Endodermal cell (in vitro differentiated cells): ENCODE measurements around the gene DDO. TPM values are rescaled to one million over a fixed set of nuclear protein-coding genes. Genes with fewer than 3 reads are reported as not detected.

Experiments used
- DNase-seq: peaks from one replicate; pipeline ENCODE4 v3.0.0-alpha.2; 2017
- H3K27ac ChIP-seq: 2 replicates; pipeline ENCODE4 v1.5.1; 2013; ENCODE audit warnings: mild to moderate bottlenecking, low read depth, low read length, moderate library complexity
- H3K27me3 ChIP-seq: 2 replicates; pipeline ENCODE4 v1.6.1; 2013; ENCODE audit warnings: mild to moderate bottlenecking, low read length, moderate library complexity; ENCODE audit not compliant: insufficient read depth, control insufficient read depth, poor library complexity, severe bottlenecking
- H3K36me3 ChIP-seq: 2 replicates; pipeline ENCODE4 v1.7.0; 2013; ENCODE audit warnings: mild to moderate bottlenecking, low read length, moderate library complexity; ENCODE audit not compliant: control insufficient read depth, insufficient read depth
- H3K4me1 ChIP-seq: one replicate; pipeline ENCODE4 v1.7.0; 2013; ENCODE audit warnings: low read length; ENCODE audit not compliant: control insufficient read depth, insufficient read depth
- H3K4me3 ChIP-seq: 2 replicates; pipeline ENCODE4 v1.5.1; 2013; ENCODE audit warnings: mild to moderate bottlenecking, low read length, moderate library complexity
- H3K9ac ChIP-seq: 2 replicates; pipeline ENCODE4 v1.6.1; 2013; ENCODE audit warnings: mild to moderate bottlenecking, low read length, moderate library complexity; ENCODE audit not compliant: poor library complexity, severe bottlenecking; ENCODE audit errors: extremely low read depth
- H3K9me3 ChIP-seq: 2 replicates; pipeline ENCODE4 v1.6.1; 2013; ENCODE audit warnings: mild to moderate bottlenecking, low read length, moderate library complexity; ENCODE audit not compliant: control insufficient read depth
- H3K27ac Mint-ChIP-seq: 2 replicates; pipeline ENCODE4 v1.8.0; 2020; ENCODE audit warnings: mixed read lengths
- H3K27me3 Mint-ChIP-seq: 2 replicates; pipeline ENCODE4 v1.8.0; 2021; ENCODE audit warnings: mild to moderate bottlenecking, mixed read lengths; ENCODE audit not compliant: insufficient read depth
- H3K36me3 Mint-ChIP-seq: 2 replicates; pipeline ENCODE4 v1.8.0; 2020; ENCODE audit warnings: low read depth, mixed read lengths
- H3K4me1 Mint-ChIP-seq: 2 replicates; pipeline ENCODE4 v1.8.0; 2020; ENCODE audit warnings: mixed read lengths
- H3K4me3 Mint-ChIP-seq: 2 replicates; pipeline ENCODE4 v1.8.0; 2020; ENCODE audit warnings: mild to moderate bottlenecking, moderate library complexity, mixed read lengths
- H3K9me3 Mint-ChIP-seq: 2 replicates; pipeline ENCODE4 v1.8.0; 2020; ENCODE audit warnings: mild to moderate bottlenecking, mixed read lengths
- CTCF ChIP-seq: fragments of 200-600 bp; sonication (generic); conservative IDR thresholded peaks from 2 replicates; pipeline ENCODE4 v1.5.0; 2021; ENCODE audit warnings: antibody characterized with exemption, mild to moderate bottlenecking
- WGBS, 2 experiments: methylation state at CpG; one replicate each; pipeline versions ENCODE4 v1.1.5 to v1.1.7; 2013; ENCODE audit warnings: missing lambda C conversion rate in 2 of 2, mixed read lengths in 1 of 2; ENCODE audit not compliant: insufficient coverage in 1 of 2, insufficient read length in 1 of 2; 5-methylcytosine and 5-hydroxymethylcytosine counted together
- total RNA-seq, 2 donors: library from RNA; stranded (reverse); fragmentation: NEBNext Ultra II Directional in 1 of 2; extraction: Animal tissue kit (Norgen Biotek cat#: 25700) in 1 of 2; gene quantifications; 2 replicates in 1 of 2; 3 replicates in 1 of 2; pipeline ENCODE4 v1.2.1, GENCODE V29; 2021

Gene DDO
- total RNA-seq, 2 donors from 2014 or later, result not detected

GRCh38 chr6:110355727-110356126 lies 59.6 kb downstream of the DDO start:
- Mint-ChIP-seq H3K4me1 (peaks cover 32% of the 10 kb centered on the region), H3K36me3 (no peaks in the 10 kb centered on the region), H3K27ac (no peak overlapping the region), H3K27me3 (peaks cover 39% of the 10 kb centered on the region), H3K4me3 (no peak overlapping the region), H3K9me3 (no peaks in the 10 kb centered on the region)
- WGBS, 2 experiments, result 40 to 52% methylated on average over 2 of the region's 2 CpGs
- peaks cover 28% of the 10 kb centered on the region for H3K27me3 ChIP-seq
- TF ChIP-seq CTCF, result no peak
- H3K36me3 ChIP-seq, result no peaks in the 10 kb centered on the region
- H3K4me3 ChIP-seq, result no peak overlapping the region
- peak overlapping the region; percentile 85 for H3K27ac ChIP-seq
- no peak overlapping the region for H3K9ac ChIP-seq
- peaks cover 6% of the 10 kb centered on the region for H3K4me1 ChIP-seq
- DNase-seq, result peak; percentile 84
- H3K9me3 ChIP-seq, result no peaks in the 10 kb centered on the region

DNA sequence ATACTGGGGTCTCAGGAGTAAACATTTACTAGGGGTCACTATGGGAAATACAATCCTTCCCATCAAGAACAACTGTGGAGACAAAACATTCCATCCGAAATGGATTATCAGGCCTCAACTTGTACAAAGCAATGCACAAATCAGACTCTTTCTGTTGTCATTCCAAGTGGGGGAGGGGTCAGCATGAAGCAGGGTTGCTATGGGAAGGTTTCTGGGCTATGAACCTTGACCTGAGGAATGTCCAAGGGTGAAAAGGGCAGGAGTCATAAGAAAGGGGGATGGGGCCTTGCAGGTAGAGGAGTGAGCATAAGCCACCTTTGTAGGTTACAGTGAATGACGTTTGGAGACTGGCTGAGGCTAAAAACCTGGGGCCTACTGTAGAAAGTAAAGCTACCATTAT lies 60.4 kb downstream of the DDO start:
- no peak overlapping the region for H3K4me3 ChIP-seq
- peak overlapping the region; percentile 85 for H3K27ac ChIP-seq
- Mint-ChIP-seq H3K4me1 (peaks cover 32% of the 10 kb centered on the region), H3K27ac (no peak overlapping the region), H3K27me3 (peaks cover 33% of the 10 kb centered on the region), H3K9me3 (no peaks in the 10 kb centered on the region), H3K36me3 (no peaks in the 10 kb centered on the region), H3K4me3 (no peak overlapping the region)
- 44 to 75% methylated on average over 1 to 2 of the region's 2 CpGs for WGBS, 2 experiments
- DNase-seq, result no peak
- H3K4me1 ChIP-seq, result peaks cover 6% of the 10 kb centered on the region
- H3K9ac ChIP-seq, result no peak overlapping the region
- H3K27me3 ChIP-seq, result peaks cover 28% of the 10 kb centered on the region
- no peaks in the 10 kb centered on the region for H3K9me3 ChIP-seq
- H3K36me3 ChIP-seq, result no peaks in the 10 kb centered on the region
- TF ChIP-seq CTCF, result no peak

- 97% methylated on average over 2 of the region's 2 CpGs; no CpG with 5 or more reads in 1 of the 2 experiments for whole genome bisulfite sequencing, 2 experiments
- Mint-ChIP-seq H3K4me1 (peaks cover 32% of the 10 kb centered on the region), H3K9me3 (no peaks in the 10 kb centered on the region), H3K27me3 (peaks cover 27% of the 10 kb centered on the region), H3K4me3 (no peak overlapping the region), H3K27ac (no peak overlapping the region), H3K36me3 (no peaks in the 10 kb centered on the region)
- Histone ChIP-seq H3K36me3 (no peaks in the 10 kb centered on the region), H3K9me3 (no peaks in the 10 kb centered on the region), H3K9ac (no peak overlapping the region), H3K4me1 (peaks cover 6% of the 10 kb centered on the region), H3K27me3 (peaks cover 24% of the 10 kb centered on the region), H3K27ac (no peak overlapping the region), H3K4me3 (no peak overlapping the region)
- TF ChIP-seq CTCF, result no peak
- no peak for DNase-seq
Observed at GRCh38 chr6:110354153-110354552, 61.2 kb downstream of the DDO start.
